ENCODE results near the gene PPTC7.

- TF ChIP-seq POLR2A (IDR thresholded peaks at IDR 0.05): no peak
- no peak for TF ChIP-seq CTCF (IDR thresholded peaks at IDR 0.05)
These were observed 5.0 kb downstream of the PPTC7 start for GRCh38 chr12:110577864-110578693.

All from sigmoid colon (tissue), 3 donors.